Glutamatergic neuron (in vitro differentiated cells): Measurements from ENCODE around the gene DENND6A. TPM values are rescaled to one million over a fixed set of nuclear protein-coding genes. Genes with fewer than 3 reads are reported as not detected.

Experiments used
- DNase-seq: peaks from one replicate; pipeline ENCODE4 v3.0.0; 2022
- H3K27ac Mint-ChIP-seq: one replicate; pipeline ENCODE4 v1.8.0; 2020; ENCODE audit warnings: mild to moderate bottlenecking, mixed read lengths, inconsistent platforms; ENCODE audit not compliant: unreplicated experiment
- H3K27me3 Mint-ChIP-seq: one replicate; pipeline ENCODE4 v1.8.0; 2020; ENCODE audit warnings: mild to moderate bottlenecking, moderate library complexity, mixed read lengths, inconsistent platforms; ENCODE audit not compliant: unreplicated experiment
- H3K36me3 Mint-ChIP-seq: one replicate; pipeline ENCODE4 v1.8.0; 2020; ENCODE audit warnings: mild to moderate bottlenecking, mixed read lengths, inconsistent platforms; ENCODE audit not compliant: unreplicated experiment
- H3K4me1 Mint-ChIP-seq: one replicate; pipeline ENCODE4 v1.8.0; 2020; ENCODE audit warnings: mild to moderate bottlenecking, low read depth, mixed read lengths, inconsistent platforms; ENCODE audit not compliant: unreplicated experiment
- H3K4me3 Mint-ChIP-seq: one replicate; pipeline ENCODE4 v1.8.0; 2020; ENCODE audit warnings: mild to moderate bottlenecking, mixed read lengths, inconsistent platforms; ENCODE audit not compliant: unreplicated experiment
- H3K9me3 Mint-ChIP-seq: one replicate; pipeline ENCODE4 v1.8.0; 2020; ENCODE audit warnings: mild to moderate bottlenecking, moderate library complexity, mixed read lengths, inconsistent platforms; ENCODE audit not compliant: unreplicated experiment
- CTCF ChIP-seq: fragments of 200-600 bp; sonication (generic); IDR thresholded peaks from one replicate; pipeline ENCODE4 v1.5.0; 2021; ENCODE audit not compliant: partially characterized antibody, unreplicated experiment
- total RNA-seq: library from RNA; stranded (reverse); fragmentation: NEBNext Ultra II Directional; extraction: Animal tissue kit (Norgen Biotek cat#: 25700); gene quantifications from one replicate; pipeline ENCODE4 v1.2.1, GENCODE V29; 2021; ENCODE audit not compliant: unreplicated experiment

Gene DENND6A
- total RNA-seq, 1 donor from 2014 or later, result 20.5 TPM

GRCh38 chr3:57586778-57587177 lies 106.1 kb downstream of the DENND6A start:
- Mint-ChIP-seq H3K9me3 (no peaks in the 10 kb centered on the region), H3K27ac (no peak overlapping the region), H3K4me1 (no peaks in the 10 kb centered on the region), H3K27me3 (no peaks in the 10 kb centered on the region), H3K4me3 (no peak overlapping the region), H3K36me3 (no peaks in the 10 kb centered on the region)
- no peak for DNase-seq
- no peak for TF ChIP-seq CTCF

GRCh38 chr3:57583544-57583943 lies 109.3 kb downstream of the DENND6A start:
- Mint-ChIP-seq H3K4me3 (no peak overlapping the region), H3K27ac (no peak overlapping the region)

DNA sequence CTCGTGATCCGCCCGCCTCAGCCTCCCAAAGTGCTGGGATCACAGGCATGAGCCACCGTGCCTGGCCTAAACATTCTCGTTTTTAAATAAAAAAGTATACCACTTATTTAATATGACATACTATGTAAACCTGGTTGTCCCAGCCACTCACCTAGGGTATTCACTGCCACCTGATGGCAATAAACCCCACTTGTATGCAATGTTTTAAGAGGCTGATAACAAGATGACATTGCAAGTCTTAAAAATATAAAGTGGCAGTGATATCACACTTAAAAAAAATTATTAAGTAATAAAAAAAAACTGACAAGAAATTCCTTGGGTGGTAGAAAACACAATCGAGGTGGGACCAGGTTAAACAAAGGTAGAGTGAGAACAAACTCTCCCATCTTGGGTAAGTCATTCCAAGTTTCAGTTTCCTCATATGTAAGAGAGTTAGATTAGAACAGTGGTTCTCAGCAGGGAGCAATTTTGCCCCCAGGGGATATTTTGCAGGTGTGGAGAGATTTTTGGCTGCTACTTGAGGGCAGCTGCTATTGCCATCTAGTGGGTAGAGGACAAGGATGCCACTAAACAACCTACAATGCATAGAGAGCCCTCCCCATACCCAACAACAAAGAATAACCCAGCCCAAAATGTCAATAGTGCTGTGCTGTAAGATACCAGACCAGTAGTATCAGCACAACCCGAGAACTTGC lies 110.3 kb downstream of the DENND6A start:
- Mint-ChIP-seq H3K27me3 (no peaks in the 10 kb centered on the region), H3K4me1 (no peaks in the 10 kb centered on the region), H3K9me3 (peaks cover 1% of the 10 kb centered on the region), H3K27ac (no peak overlapping the region), H3K36me3 (no peaks in the 10 kb centered on the region), H3K4me3 (no peak overlapping the region)
- DNase-seq, result no peak
- TF ChIP-seq CTCF, result no peak

More at GRCh38 chr3:57583544-57583943, 109.3 kb downstream of the DENND6A start:
- no peak for DNase-seq
- H3K36me3 Mint-ChIP-seq, result no peaks in the 10 kb centered on the region
- peaks cover 1% of the 10 kb centered on the region for H3K9me3 Mint-ChIP-seq
- no peak for TF ChIP-seq CTCF
- no peaks in the 10 kb centered on the region for H3K27me3 Mint-ChIP-seq
- no peaks in the 10 kb centered on the region for H3K4me1 Mint-ChIP-seq

GRCh38 chr3:57577801-57578200 lies 115.1 kb downstream of the DENND6A start:
- Mint-ChIP-seq H3K4me3 (no peak overlapping the region), H3K27me3 (no peaks in the 10 kb centered on the region), H3K9me3 (peaks cover 1% of the 10 kb centered on the region), H3K36me3 (no peaks in the 10 kb centered on the region), H3K4me1 (no peaks in the 10 kb centered on the region), H3K27ac (no peak overlapping the region)
- DNase-seq, result no peak
- TF ChIP-seq CTCF, result no peak

GRCh38 chr3:57575966-57576626 lies 116.8 kb downstream of the DENND6A start:
- Mint-ChIP-seq H3K36me3 (no peaks in the 10 kb centered on the region), H3K9me3 (peaks cover 1% of the 10 kb centered on the region)

More at GRCh38 chr3:57575966-57576626, 116.8 kb downstream of the DENND6A start:
- Mint-ChIP-seq H3K4me3 (no peak overlapping the region), H3K27me3 (no peaks in the 10 kb centered on the region), H3K4me1 (no peaks in the 10 kb centered on the region), H3K27ac (no peak overlapping the region)
- no peak for DNase-seq
- no peak for TF ChIP-seq CTCF
